ENCODE results near the gene IGF2R.
A peak's percentile ranks its signal among the peaks of the same experiment; 100 is the strongest.
"Not testable (repeated sequence)": the region's sequence is repeated elsewhere in the genome, so short reads cannot be mapped to it uniquely, and the experiment has no call there.

Gene IGF2R

GRCh38 chr6:159968295-159969203 lies at the start of gene IGF2R:
Gene IGF2R, plus strand, starts transcription at chr6:159969082. Its CDS starts 165 bp downstream, at chr6:159969247.
- peak within 1 kb of the TSS; percentile 71 to 82 for H3K4me3 ChIP-seq (ENCODE audit: low read depth in 1 of 2, low read length in 2 of 2)
- no peaks in the 10 kb centered on the region for H3K27me3 ChIP-seq (ENCODE audit: control insufficient read depth in 1 of 2, insufficient read depth in 2 of 2, low read length in 2 of 2)
- H3K9ac ChIP-seq (ENCODE audit: low read depth in 1 of 2, low read length in 2 of 2), result peak within 1 kb of the TSS; percentile 78 to 95
- H3K9me3 ChIP-seq (ENCODE audit: control insufficient read depth in 1 of 2, low read length in 2 of 2), result no peaks in the 10 kb centered on the region
- peak within 1 kb of the TSS; percentile 74 for H3K27ac ChIP-seq (ENCODE audit: low read depth, low read length)
- H3K36me3 ChIP-seq (ENCODE audit: control insufficient read depth in 1 of 2, insufficient read depth in 2 of 2, low read length in 2 of 2), result no peaks in the 10 kb centered on the region
- H3K4me1 ChIP-seq (ENCODE audit: control insufficient read depth in 1 of 2, insufficient read depth in 2 of 2, low read length in 2 of 2), result peaks cover 19 to 24% of the 10 kb centered on the region in 2 donors

GRCh38 chr6:159919800-159920199 lies 49.1 kb upstream of the IGF2R start:
- Histone ChIP-seq H3K4me1 (ENCODE audit: control insufficient read depth in 1 of 2, insufficient read depth in 2 of 2, low read length in 2 of 2) (no peaks in the 10 kb centered on the region), H3K36me3 (ENCODE audit: control insufficient read depth in 1 of 2, insufficient read depth in 2 of 2, low read length in 2 of 2) (no peaks in the 10 kb centered on the region), H3K4me3 (ENCODE audit: low read depth in 1 of 2, low read length in 2 of 2) (no peak overlapping the region), H3K27me3 (ENCODE audit: control insufficient read depth in 1 of 2, insufficient read depth in 2 of 2, low read length in 2 of 2) (peaks cover 0 to under 1% of the 10 kb centered on the region in 2 donors), H3K9ac (ENCODE audit: low read depth in 1 of 2, low read length in 2 of 2) (no peak overlapping the region), H3K27ac (ENCODE audit: low read depth, low read length) (no peak overlapping the region), H3K9me3 (ENCODE audit: control insufficient read depth in 1 of 2, low read length in 2 of 2) (peaks cover 3 to 4% of the 10 kb centered on the region in 2 donors)

- not testable (repeated sequence) for H3K9ac ChIP-seq (ENCODE audit: low read depth in 1 of 2, low read length in 2 of 2); H3K4me3 ChIP-seq (ENCODE audit: low read depth in 1 of 2, low read length in 2 of 2); H3K27me3 ChIP-seq (ENCODE audit: control insufficient read depth in 1 of 2, insufficient read depth in 2 of 2, low read length in 2 of 2); H3K27ac ChIP-seq (ENCODE audit: low read depth, low read length); H3K36me3 ChIP-seq (ENCODE audit: control insufficient read depth in 1 of 2, insufficient read depth in 2 of 2, low read length in 2 of 2); H3K4me1 ChIP-seq (ENCODE audit: control insufficient read depth in 1 of 2, insufficient read depth in 2 of 2, low read length in 2 of 2); H3K9me3 ChIP-seq (ENCODE audit: control insufficient read depth in 1 of 2, low read length in 2 of 2)
These were observed 44.7 kb upstream of the IGF2R start for GRCh38 chr6:159924150-159924549.

- Histone ChIP-seq H3K27ac (ENCODE audit: low read depth, low read length) (no peak overlapping the region), H3K27me3 (ENCODE audit: control insufficient read depth in 1 of 2, insufficient read depth in 2 of 2, low read length in 2 of 2) (no peaks in the 10 kb centered on the region), H3K4me3 (ENCODE audit: low read depth in 1 of 2, low read length in 2 of 2) (no peak overlapping the region), H3K36me3 (ENCODE audit: control insufficient read depth in 1 of 2, insufficient read depth in 2 of 2, low read length in 2 of 2) (no peaks in the 10 kb centered on the region), H3K9me3 (ENCODE audit: control insufficient read depth in 1 of 2, low read length in 2 of 2) (peaks cover 3 to 4% of the 10 kb centered on the region in 2 donors), H3K4me1 (ENCODE audit: control insufficient read depth in 1 of 2, insufficient read depth in 2 of 2, low read length in 2 of 2) (peaks cover 0 to 9% of the 10 kb centered on the region in 2 donors), H3K9ac (ENCODE audit: low read depth in 1 of 2, low read length in 2 of 2) (no peak overlapping the region)
These were observed 42.2 kb upstream of the IGF2R start for GRCh38 chr6:159926542-159927203.

GRCh38 chr6:159929819-159930218 lies 39.1 kb upstream of the IGF2R start:
- Histone ChIP-seq H3K27me3 (ENCODE audit: control insufficient read depth in 1 of 2, insufficient read depth in 2 of 2, low read length in 2 of 2) (no peaks in the 10 kb centered on the region), H3K4me1 (ENCODE audit: control insufficient read depth in 1 of 2, insufficient read depth in 2 of 2, low read length in 2 of 2) (peaks cover 0 to 9% of the 10 kb centered on the region in 2 donors), H3K9me3 (ENCODE audit: control insufficient read depth in 1 of 2, low read length in 2 of 2) (no peaks in the 10 kb centered on the region), H3K9ac (ENCODE audit: low read depth in 1 of 2, low read length in 2 of 2) (no peak overlapping the region), H3K36me3 (ENCODE audit: control insufficient read depth in 1 of 2, insufficient read depth in 2 of 2, low read length in 2 of 2) (no peaks in the 10 kb centered on the region), H3K27ac (ENCODE audit: low read depth, low read length) (no peak overlapping the region), H3K4me3 (ENCODE audit: low read depth in 1 of 2, low read length in 2 of 2) (no peak overlapping the region)

GRCh38 chr6:159931112-159931511 lies 37.8 kb upstream of the IGF2R start:
- Histone ChIP-seq H3K36me3 (ENCODE audit: control insufficient read depth in 1 of 2, insufficient read depth in 2 of 2, low read length in 2 of 2) (no peaks in the 10 kb centered on the region), H3K27ac (ENCODE audit: low read depth, low read length) (no peak overlapping the region), H3K9ac (ENCODE audit: low read depth in 1 of 2, low read length in 2 of 2) (no peak overlapping the region), H3K4me1 (ENCODE audit: control insufficient read depth in 1 of 2, insufficient read depth in 2 of 2, low read length in 2 of 2) (peaks cover 0 to 9% of the 10 kb centered on the region in 2 donors), H3K27me3 (ENCODE audit: control insufficient read depth in 1 of 2, insufficient read depth in 2 of 2, low read length in 2 of 2) (no peaks in the 10 kb centered on the region), H3K9me3 (ENCODE audit: control insufficient read depth in 1 of 2, low read length in 2 of 2) (no peaks in the 10 kb centered on the region), H3K4me3 (ENCODE audit: low read depth in 1 of 2, low read length in 2 of 2) (no peak overlapping the region)

- Histone ChIP-seq H3K9me3 (ENCODE audit: control insufficient read depth in 1 of 2, low read length in 2 of 2) (no peaks in the 10 kb centered on the region), H3K36me3 (ENCODE audit: control insufficient read depth in 1 of 2, insufficient read depth in 2 of 2, low read length in 2 of 2) (no peaks in the 10 kb centered on the region), H3K4me3 (ENCODE audit: low read depth in 1 of 2, low read length in 2 of 2) (no peak overlapping the region), H3K9ac (ENCODE audit: low read depth in 1 of 2, low read length in 2 of 2) (no peak overlapping the region), H3K4me1 (ENCODE audit: control insufficient read depth in 1 of 2, insufficient read depth in 2 of 2, low read length in 2 of 2) (peaks cover 0 to 9% of the 10 kb centered on the region in 2 donors), H3K27me3 (ENCODE audit: control insufficient read depth in 1 of 2, insufficient read depth in 2 of 2, low read length in 2 of 2) (no peaks in the 10 kb centered on the region), H3K27ac (ENCODE audit: low read depth, low read length) (no peak overlapping the region)
These were observed 37.0 kb upstream of the IGF2R start for GRCh38 chr6:159931846-159932245.

- Histone ChIP-seq H3K9me3 (ENCODE audit: control insufficient read depth in 1 of 2, low read length in 2 of 2) (no peaks in the 10 kb centered on the region), H3K36me3 (ENCODE audit: control insufficient read depth in 1 of 2, insufficient read depth in 2 of 2, low read length in 2 of 2) (no peaks in the 10 kb centered on the region), H3K27me3 (ENCODE audit: control insufficient read depth in 1 of 2, insufficient read depth in 2 of 2, low read length in 2 of 2) (no peaks in the 10 kb centered on the region), H3K9ac (ENCODE audit: low read depth in 1 of 2, low read length in 2 of 2) (no peak overlapping the region), H3K4me1 (ENCODE audit: control insufficient read depth in 1 of 2, insufficient read depth in 2 of 2, low read length in 2 of 2) (peaks cover 0 to 9% of the 10 kb centered on the region in 2 donors), H3K4me3 (ENCODE audit: low read depth in 1 of 2, low read length in 2 of 2) (no peak overlapping the region), H3K27ac (ENCODE audit: low read depth, low read length) (no peak overlapping the region)
These were observed 35.8 kb upstream of the IGF2R start for GRCh38 chr6:159933077-159933476.

- Histone ChIP-seq H3K27me3 (ENCODE audit: control insufficient read depth in 1 of 2, insufficient read depth in 2 of 2, low read length in 2 of 2) (no peaks in the 10 kb centered on the region), H3K4me1 (ENCODE audit: control insufficient read depth in 1 of 2, insufficient read depth in 2 of 2, low read length in 2 of 2) (peaks cover 0 to 8% of the 10 kb centered on the region in 2 donors), H3K9me3 (ENCODE audit: control insufficient read depth in 1 of 2, low read length in 2 of 2) (no peaks in the 10 kb centered on the region), H3K9ac (ENCODE audit: low read depth in 1 of 2, low read length in 2 of 2) (no peak overlapping the region), H3K27ac (ENCODE audit: low read depth, low read length) (no peak overlapping the region), H3K4me3 (ENCODE audit: low read depth in 1 of 2, low read length in 2 of 2) (no peak overlapping the region), H3K36me3 (ENCODE audit: control insufficient read depth in 1 of 2, insufficient read depth in 2 of 2, low read length in 2 of 2) (no peaks in the 10 kb centered on the region)
These were observed 34.7 kb upstream of the IGF2R start for GRCh38 chr6:159934181-159934580.

- no peak overlapping the region for H3K4me3 ChIP-seq (ENCODE audit: low read depth in 1 of 2, low read length in 2 of 2)
- no peaks in the 10 kb centered on the region for H3K27me3 ChIP-seq (ENCODE audit: control insufficient read depth in 1 of 2, insufficient read depth in 2 of 2, low read length in 2 of 2)
- no peak overlapping the region for H3K9ac ChIP-seq (ENCODE audit: low read depth in 1 of 2, low read length in 2 of 2)
- H3K9me3 ChIP-seq (ENCODE audit: control insufficient read depth in 1 of 2, low read length in 2 of 2), result no peaks in the 10 kb centered on the region
- H3K4me1 ChIP-seq (ENCODE audit: control insufficient read depth in 1 of 2, insufficient read depth in 2 of 2, low read length in 2 of 2), result no peaks in the 10 kb centered on the region
- H3K27ac ChIP-seq (ENCODE audit: low read depth, low read length), result no peak overlapping the region
- H3K36me3 ChIP-seq (ENCODE audit: control insufficient read depth in 1 of 2, insufficient read depth in 2 of 2, low read length in 2 of 2), result no peaks in the 10 kb centered on the region
These were observed 33.8 kb upstream of the IGF2R start for GRCh38 chr6:159935065-159935464.

Data from duodenal mucosa (tissue), 2 donors.